Peyer's patch (tissue), 4 donors: ENCODE results near the gene DVL3.
A peak's percentile ranks its signal among the peaks of the same experiment; 100 is the strongest.

Source experiments
- POLR2A ChIP-seq, 2 donors: fragments of 450-650 bp; IDR thresholded peaks; one replicate each; pipeline ENCODE4 v1.5.1; 2017; ENCODE audit warnings: antibody characterized with exemption in 2 of 2, mild to moderate bottlenecking in 2 of 2, moderate library complexity in 2 of 2
- TF ChIP-seq, protein P1 (sequence below), 6 experiments: fragments of 450-650 bp in 4 of 6; fragments of 200-600 bp in 2 of 6; sonication (generic) in 1 of 6; IDR thresholded peaks; one replicate each; pipeline ENCODE4 v1.5.1; 2017 to 2019; ENCODE audit warnings: antibody characterized with exemption in 6 of 6, mild to moderate bottlenecking in 3 of 6, moderate library complexity in 1 of 6

DNA sequence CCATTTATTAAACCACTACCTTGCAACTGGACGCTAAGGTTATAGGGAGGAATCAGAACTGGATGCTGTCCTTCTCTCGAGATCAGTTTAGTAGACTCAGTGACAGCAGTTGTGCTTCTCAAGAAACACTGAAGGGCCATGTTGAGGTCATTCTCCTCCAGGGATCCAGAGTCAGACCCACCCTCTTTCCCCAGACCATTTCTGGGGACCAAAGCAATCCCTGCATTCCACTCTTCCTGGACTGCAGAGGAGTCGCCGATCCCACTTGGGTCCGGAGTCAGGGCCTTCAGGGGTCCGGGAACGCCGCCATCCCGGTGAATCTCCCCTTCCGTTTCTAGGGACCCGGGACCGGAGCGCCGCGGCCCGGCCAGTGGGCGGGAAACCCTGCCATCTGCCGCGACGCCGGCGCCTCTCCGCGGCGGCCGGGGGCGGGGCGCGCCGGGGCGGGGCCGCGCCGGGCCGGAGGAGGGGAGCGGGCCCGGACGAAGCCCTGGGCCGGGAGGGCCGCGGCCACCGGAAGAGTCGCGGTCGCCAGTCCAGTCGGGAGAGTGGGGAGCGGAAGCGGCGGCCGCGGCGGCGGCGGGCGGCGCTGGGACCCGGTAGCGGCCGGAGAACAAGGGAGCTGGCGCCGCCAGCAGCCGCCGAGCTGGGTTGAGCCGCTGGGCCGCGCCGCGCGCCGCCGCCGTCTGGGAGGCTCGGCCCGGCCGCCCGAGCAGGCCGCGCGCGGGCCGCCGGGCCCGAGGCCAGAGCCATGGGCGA, at the start of gene DVL3:
- peak in 1 of 2 donors; percentile 64 for TF ChIP-seq POLR2A (IDR thresholded peaks at IDR 0.05)
- TF ChIP-seq, protein P1, sequence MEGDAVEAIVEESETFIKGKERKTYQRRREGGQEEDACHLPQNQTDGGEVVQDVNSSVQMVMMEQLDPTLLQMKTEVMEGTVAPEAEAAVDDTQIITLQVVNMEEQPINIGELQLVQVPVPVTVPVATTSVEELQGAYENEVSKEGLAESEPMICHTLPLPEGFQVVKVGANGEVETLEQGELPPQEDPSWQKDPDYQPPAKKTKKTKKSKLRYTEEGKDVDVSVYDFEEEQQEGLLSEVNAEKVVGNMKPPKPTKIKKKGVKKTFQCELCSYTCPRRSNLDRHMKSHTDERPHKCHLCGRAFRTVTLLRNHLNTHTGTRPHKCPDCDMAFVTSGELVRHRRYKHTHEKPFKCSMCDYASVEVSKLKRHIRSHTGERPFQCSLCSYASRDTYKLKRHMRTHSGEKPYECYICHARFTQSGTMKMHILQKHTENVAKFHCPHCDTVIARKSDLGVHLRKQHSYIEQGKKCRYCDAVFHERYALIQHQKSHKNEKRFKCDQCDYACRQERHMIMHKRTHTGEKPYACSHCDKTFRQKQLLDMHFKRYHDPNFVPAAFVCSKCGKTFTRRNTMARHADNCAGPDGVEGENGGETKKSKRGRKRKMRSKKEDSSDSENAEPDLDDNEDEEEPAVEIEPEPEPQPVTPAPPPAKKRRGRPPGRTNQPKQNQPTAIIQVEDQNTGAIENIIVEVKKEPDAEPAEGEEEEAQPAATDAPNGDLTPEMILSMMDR (IDR thresholded peaks at IDR 0.05) = no peak
